22Rv1 (cell line): Measurements from ENCODE around the gene NF1.

Experiments
- ZFX ChIP-seq: fragments of 450-650 bp; IDR thresholded peaks from 2 replicates; pipeline ENCODE4 v1.6.1; 2017; ENCODE audit warnings: antibody characterized with exemption, borderline replicate concordance
- TF ChIP-seq, protein P1 (sequence below): fragments of 450-650 bp; IDR thresholded peaks from 2 replicates; pipeline ENCODE4 v1.5.1; 2017; ENCODE audit warnings: mild to moderate bottlenecking

DNA sequence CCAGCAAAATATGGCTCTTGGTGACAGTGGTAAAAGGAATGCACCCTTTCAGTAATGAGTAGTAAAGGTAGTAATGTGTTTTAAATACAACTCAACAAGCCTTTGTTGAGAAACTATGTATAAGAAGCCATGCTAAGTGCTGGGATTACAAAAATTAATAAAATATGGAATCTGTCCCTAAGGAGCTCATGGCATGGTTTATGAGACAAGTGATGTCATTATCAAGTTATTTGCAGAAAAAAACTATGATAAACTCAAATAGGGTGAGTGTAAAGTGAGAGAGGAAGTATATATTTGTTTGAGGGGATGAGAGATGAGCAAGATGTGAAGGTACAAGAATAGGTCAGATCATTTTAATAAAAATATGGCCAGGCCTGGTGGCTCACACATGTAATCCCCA is 76.9 kb downstream of the NF1 start:
- TF ChIP-seq, protein P1, sequence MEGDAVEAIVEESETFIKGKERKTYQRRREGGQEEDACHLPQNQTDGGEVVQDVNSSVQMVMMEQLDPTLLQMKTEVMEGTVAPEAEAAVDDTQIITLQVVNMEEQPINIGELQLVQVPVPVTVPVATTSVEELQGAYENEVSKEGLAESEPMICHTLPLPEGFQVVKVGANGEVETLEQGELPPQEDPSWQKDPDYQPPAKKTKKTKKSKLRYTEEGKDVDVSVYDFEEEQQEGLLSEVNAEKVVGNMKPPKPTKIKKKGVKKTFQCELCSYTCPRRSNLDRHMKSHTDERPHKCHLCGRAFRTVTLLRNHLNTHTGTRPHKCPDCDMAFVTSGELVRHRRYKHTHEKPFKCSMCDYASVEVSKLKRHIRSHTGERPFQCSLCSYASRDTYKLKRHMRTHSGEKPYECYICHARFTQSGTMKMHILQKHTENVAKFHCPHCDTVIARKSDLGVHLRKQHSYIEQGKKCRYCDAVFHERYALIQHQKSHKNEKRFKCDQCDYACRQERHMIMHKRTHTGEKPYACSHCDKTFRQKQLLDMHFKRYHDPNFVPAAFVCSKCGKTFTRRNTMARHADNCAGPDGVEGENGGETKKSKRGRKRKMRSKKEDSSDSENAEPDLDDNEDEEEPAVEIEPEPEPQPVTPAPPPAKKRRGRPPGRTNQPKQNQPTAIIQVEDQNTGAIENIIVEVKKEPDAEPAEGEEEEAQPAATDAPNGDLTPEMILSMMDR = no peak
- no peak for TF ChIP-seq ZFX
